ENCODE data around the gene DOCK4. TPM values are rescaled to one million over a fixed set of nuclear protein-coding genes. Genes with fewer than 3 reads are reported as not detected.

Gene DOCK4
- total RNA-seq, 3 donors from 2014 or later, result 31.7 to 43.3 (median 41.9) TPM

GRCh38 chr7:112185005-112185834 is 21.0 kb downstream of the DOCK4 start:
- Histone ChIP-seq H3K27ac (no peak overlapping the region), H3K4me1 (no peaks in the 10 kb centered on the region)

DNA sequence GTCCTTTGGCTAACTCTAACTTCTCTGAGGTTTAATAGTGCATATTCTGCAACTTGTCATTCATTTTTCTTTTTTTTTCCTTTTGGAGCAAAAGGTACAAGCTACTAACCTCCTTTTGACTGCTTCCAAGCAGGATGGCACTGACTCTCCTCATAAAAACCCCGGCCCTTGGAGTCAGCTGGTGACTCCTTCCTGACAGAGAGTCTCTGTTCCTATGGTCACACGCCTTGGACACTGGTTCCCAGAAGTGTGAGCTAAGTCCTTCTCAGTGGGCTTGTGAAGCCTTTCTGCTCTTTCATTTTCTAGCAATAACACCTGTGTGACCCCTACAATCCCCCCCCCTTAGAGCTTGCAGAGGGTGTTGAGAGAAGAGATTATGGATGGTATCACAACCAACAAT is 21.7 kb downstream of the DOCK4 start:
- no peaks in the 10 kb centered on the region for H3K4me1 ChIP-seq
- no peaks in the 10 kb centered on the region for H3K9me3 ChIP-seq
- DNase-seq (ENCODE audit: low spot score in 2 of 2), result no peak
- H3K36me3 ChIP-seq, result no peaks in the 10 kb centered on the region
- H3K27ac ChIP-seq, result no peak overlapping the region
- H3K4me3 ChIP-seq, result no peak overlapping the region
- H3K27me3 ChIP-seq, result no peaks in the 10 kb centered on the region
- intact Hi-C loops (cut with DNase I; ENCODE audit: low total_unique reads), result no loop called here
- TF ChIP-seq, protein P1, sequence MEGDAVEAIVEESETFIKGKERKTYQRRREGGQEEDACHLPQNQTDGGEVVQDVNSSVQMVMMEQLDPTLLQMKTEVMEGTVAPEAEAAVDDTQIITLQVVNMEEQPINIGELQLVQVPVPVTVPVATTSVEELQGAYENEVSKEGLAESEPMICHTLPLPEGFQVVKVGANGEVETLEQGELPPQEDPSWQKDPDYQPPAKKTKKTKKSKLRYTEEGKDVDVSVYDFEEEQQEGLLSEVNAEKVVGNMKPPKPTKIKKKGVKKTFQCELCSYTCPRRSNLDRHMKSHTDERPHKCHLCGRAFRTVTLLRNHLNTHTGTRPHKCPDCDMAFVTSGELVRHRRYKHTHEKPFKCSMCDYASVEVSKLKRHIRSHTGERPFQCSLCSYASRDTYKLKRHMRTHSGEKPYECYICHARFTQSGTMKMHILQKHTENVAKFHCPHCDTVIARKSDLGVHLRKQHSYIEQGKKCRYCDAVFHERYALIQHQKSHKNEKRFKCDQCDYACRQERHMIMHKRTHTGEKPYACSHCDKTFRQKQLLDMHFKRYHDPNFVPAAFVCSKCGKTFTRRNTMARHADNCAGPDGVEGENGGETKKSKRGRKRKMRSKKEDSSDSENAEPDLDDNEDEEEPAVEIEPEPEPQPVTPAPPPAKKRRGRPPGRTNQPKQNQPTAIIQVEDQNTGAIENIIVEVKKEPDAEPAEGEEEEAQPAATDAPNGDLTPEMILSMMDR (IDR thresholded peaks at IDR 0.05), result no peak
- no peak for TF ChIP-seq POLR2A (IDR thresholded peaks at IDR 0.05)
- TF ChIP-seq POLR2AphosphoS5 (IDR thresholded peaks at IDR 0.05), result no peak

More at GRCh38 chr7:112185005-112185834, 21.0 kb downstream of the DOCK4 start:
- Histone ChIP-seq H3K27me3 (no peaks in the 10 kb centered on the region), H3K4me3 (no peak overlapping the region), H3K36me3 (no peaks in the 10 kb centered on the region), H3K9me3 (no peaks in the 10 kb centered on the region)
- intact Hi-C loops (cut with DNase I; ENCODE audit: low total_unique reads), result no loop called here
- TF ChIP-seq, protein P1 (IDR thresholded peaks at IDR 0.05), result no peak
- TF ChIP-seq POLR2AphosphoS5 (IDR thresholded peaks at IDR 0.05) (no peak), POLR2A (IDR thresholded peaks at IDR 0.05) (no peak)
- DNase-seq (ENCODE audit: low spot score in 2 of 2), result no peak

DNA sequence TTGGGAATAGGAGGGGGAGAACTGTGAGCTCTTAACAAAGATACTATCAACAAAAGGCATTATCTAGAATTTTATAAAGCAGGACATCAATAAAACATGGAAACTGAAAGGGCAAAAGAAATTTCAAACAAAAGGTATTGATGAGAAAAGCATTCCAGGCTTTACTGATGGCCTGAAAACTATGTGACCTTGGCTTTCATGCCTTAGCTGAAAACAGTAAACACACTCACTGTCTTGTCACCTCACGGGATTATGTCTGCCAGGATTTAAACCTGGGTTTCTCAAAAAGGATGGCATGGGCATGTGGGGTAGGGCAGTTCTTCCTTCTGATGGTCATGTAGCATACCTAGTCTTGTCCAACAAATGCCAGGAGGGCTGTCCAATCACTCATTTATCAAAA is 22.9 kb downstream of the DOCK4 start:
- Histone ChIP-seq H3K4me3 (no peak overlapping the region), H3K27ac (no peak overlapping the region), H3K27me3 (no peaks in the 10 kb centered on the region), H3K4me1 (no peaks in the 10 kb centered on the region), H3K36me3 (no peaks in the 10 kb centered on the region), H3K9me3 (no peaks in the 10 kb centered on the region)
- intact Hi-C loops (cut with DNase I; ENCODE audit: low total_unique reads), result no loop called here
- no peak for TF ChIP-seq POLR2AphosphoS5 (IDR thresholded peaks at IDR 0.05)
- TF ChIP-seq, protein P1 (IDR thresholded peaks at IDR 0.05), result no peak
- no peak for TF ChIP-seq POLR2A (IDR thresholded peaks at IDR 0.05)
- no peak for DNase-seq (ENCODE audit: low spot score in 2 of 2)

DNA sequence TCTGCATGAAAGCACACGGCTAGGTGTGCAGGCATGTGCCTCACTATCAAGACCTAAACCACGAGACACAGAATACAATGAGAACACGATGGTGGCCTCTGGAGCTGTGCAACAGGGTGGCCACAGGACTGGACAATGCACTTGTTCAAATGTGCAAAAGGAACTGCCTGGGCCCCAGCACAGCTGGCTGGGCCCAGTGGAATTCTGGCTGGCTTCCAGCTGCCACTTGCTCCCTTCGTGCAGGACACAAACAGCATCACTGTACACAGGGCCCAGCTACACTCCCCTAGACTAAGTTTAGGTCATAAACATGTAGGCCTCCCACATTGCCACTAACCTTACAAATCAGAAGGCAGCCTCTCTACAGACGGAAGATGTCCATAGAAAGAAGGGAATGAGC is 23.4 kb downstream of the DOCK4 start:
- TF ChIP-seq, protein P1 (IDR thresholded peaks at IDR 0.05), result no peak
- TF ChIP-seq POLR2AphosphoS5 (IDR thresholded peaks at IDR 0.05) (no peak), POLR2A (IDR thresholded peaks at IDR 0.05) (no peak)
- no peaks in the 10 kb centered on the region for H3K9me3 ChIP-seq
- no peak for DNase-seq (ENCODE audit: low spot score in 2 of 2)
- no peak overlapping the region for H3K4me3 ChIP-seq
- H3K27me3 ChIP-seq, result no peaks in the 10 kb centered on the region
- no peaks in the 10 kb centered on the region for H3K4me1 ChIP-seq
- H3K36me3 ChIP-seq, result no peaks in the 10 kb centered on the region
- intact Hi-C loops (cut with DNase I; ENCODE audit: low total_unique reads), result no loop called here
- no peak overlapping the region for H3K27ac ChIP-seq

GRCh38 chr7:112180223-112180622 is 26.0 kb downstream of the DOCK4 start:
- no peak for DNase-seq (ENCODE audit: low spot score in 2 of 2)
- no peak overlapping the region for H3K27ac ChIP-seq
- H3K36me3 ChIP-seq, result no peaks in the 10 kb centered on the region
- no peak for TF ChIP-seq POLR2A (IDR thresholded peaks at IDR 0.05)
- TF ChIP-seq, protein P1 (IDR thresholded peaks at IDR 0.05), result no peak
- TF ChIP-seq POLR2AphosphoS5 (IDR thresholded peaks at IDR 0.05), result no peak
- H3K4me3 ChIP-seq, result no peak overlapping the region
- H3K9me3 ChIP-seq, result no peaks in the 10 kb centered on the region
- H3K4me1 ChIP-seq, result no peaks in the 10 kb centered on the region
- intact Hi-C loops (cut with DNase I; ENCODE audit: low total_unique reads), result no loop called here
- H3K27me3 ChIP-seq, result no peaks in the 10 kb centered on the region
